GM12875 (cell line): ENCODE data around the gene TTLL10.

Experiments used
- H3K4me3 ChIP-seq: one replicate; pipeline ENCODE4 v1.5.1; 2011; ENCODE audit warnings: low read depth, low read length, control low read depth
- TF ChIP-seq, protein P1 (sequence below): IDR thresholded peaks from 2 replicates; pipeline ENCODE4 v1.5.1; 2011; ENCODE audit warnings: low read depth, mild to moderate bottlenecking, control low read depth, inconsistent platforms, low read length, moderate library complexity, borderline replicate concordance; ENCODE audit not compliant: insufficient read depth

TTLL10 gene

GRCh38 chr1:1239227-1239613, 65.5 kb downstream of the TTLL10 start:
- TF ChIP-seq, protein P1, sequence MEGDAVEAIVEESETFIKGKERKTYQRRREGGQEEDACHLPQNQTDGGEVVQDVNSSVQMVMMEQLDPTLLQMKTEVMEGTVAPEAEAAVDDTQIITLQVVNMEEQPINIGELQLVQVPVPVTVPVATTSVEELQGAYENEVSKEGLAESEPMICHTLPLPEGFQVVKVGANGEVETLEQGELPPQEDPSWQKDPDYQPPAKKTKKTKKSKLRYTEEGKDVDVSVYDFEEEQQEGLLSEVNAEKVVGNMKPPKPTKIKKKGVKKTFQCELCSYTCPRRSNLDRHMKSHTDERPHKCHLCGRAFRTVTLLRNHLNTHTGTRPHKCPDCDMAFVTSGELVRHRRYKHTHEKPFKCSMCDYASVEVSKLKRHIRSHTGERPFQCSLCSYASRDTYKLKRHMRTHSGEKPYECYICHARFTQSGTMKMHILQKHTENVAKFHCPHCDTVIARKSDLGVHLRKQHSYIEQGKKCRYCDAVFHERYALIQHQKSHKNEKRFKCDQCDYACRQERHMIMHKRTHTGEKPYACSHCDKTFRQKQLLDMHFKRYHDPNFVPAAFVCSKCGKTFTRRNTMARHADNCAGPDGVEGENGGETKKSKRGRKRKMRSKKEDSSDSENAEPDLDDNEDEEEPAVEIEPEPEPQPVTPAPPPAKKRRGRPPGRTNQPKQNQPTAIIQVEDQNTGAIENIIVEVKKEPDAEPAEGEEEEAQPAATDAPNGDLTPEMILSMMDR = no peak
- H3K4me3 ChIP-seq = no peak overlapping the region

- TF ChIP-seq, protein P1 = no peak
- H3K4me3 ChIP-seq = no peak overlapping the region
Measured at GRCh38 chr1:1239614-1240347, 66.1 kb downstream of the TTLL10 start.

GRCh38 chr1:1240348-1240732, 66.7 kb downstream of the TTLL10 start:
- H3K4me3 ChIP-seq = no peak overlapping the region
- TF ChIP-seq, protein P1 = no peak

DNA sequence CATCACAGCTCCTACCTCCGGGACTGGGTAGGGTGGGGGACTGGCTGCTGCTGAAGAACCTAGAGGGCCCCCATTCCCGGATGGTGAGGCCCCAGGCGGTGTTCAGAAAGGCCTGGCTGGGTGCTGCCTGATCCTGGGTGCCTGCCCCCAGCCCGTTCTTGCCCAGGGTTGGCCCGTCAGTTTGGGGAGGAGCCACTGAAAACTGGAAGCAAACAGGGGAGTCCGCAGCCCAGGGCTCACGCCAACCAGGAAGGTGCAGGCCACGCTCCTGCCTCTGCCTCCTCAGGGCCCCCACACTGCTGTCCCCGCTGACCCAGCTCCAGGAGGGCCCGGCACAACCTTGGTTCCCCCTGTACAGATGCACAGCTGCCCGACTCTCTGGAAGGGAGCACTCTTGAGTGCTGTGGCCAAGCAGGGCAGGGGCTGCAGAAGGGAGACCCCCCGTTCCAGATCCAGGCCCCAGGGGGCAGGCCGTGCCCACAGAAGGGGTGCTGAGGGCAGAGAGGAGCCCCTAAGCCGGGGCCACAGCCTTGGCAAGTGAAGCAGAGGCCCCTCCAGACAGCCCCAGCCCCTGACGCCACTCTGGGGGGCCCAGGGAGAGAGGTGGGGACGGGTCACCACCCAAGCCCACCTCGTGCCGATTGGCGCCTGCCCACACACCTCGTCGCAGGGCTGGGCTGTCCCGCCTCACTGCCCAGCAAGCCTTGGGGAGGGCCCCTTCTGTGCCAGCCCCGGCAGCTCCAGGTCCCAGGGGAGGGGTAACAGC, 67.3 kb downstream of the TTLL10 start:
- TF ChIP-seq, protein P1 = no peak
- no peak overlapping the region for H3K4me3 ChIP-seq

GRCh38 chr1:1241588-1242219, 68.0 kb downstream of the TTLL10 start:
- no peak overlapping the region for H3K4me3 ChIP-seq
- TF ChIP-seq, protein P1 = no peak

DNA sequence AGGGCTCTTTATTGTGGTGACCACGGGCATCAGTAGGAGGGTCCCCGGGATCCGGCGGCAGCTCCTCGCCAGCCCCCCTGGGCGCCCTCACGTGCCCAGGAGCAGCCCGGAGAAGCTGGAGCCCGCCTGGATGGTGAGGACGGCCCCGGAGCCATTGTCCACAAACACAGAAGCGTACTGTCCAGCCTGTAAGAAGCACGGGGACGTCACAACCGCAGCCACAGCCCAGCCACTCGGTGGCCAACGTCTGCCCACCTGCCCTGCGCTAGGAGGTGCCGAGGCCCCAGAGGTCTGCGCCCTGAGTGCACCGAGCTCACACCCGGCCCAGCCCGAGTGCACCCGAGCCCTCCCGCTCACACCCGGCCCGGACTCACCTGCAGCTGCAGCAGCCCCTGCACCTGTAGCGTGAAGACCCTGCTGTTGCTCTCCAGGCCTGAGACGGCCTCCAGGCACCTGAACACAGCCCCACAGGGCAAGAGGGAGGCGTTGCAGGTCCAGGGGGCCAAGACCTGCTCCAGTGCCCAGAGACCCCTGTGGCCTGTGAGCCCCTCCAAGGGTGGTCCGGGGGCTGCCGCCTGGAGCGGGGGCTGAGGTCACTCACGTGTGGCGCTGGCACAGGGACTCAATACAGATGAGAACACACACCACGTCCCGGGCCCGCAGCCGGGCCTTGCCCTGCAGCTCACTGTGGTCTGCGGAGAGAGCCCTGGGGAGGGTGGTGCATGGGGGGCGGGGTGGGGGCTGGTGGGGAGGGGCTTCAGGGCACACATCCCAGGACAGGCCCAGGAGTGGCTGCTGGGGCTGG, 69.0 kb downstream of the TTLL10 start:
- H3K4me3 ChIP-seq = no peak overlapping the region
- TF ChIP-seq, protein P1 = no peak
